Pancreas (tissue), 10 donors: ENCODE data around the gene ZFYVE1. TPM values are rescaled to one million over a fixed set of nuclear protein-coding genes. Genes with fewer than 3 reads are reported as not detected.

Source experiments
- ATAC-seq, 4 donors: fragments of 200-7000 bp; cut with Tn5 transposase; one replicate each; pipeline versions ENCODE4 v1.8.0 to v1.9.1; 2020; ENCODE audit warnings: mild to moderate bottlenecking in 4 of 4, moderate library complexity in 4 of 4
- DNase-seq, 6 donors: peaks; one replicate each; pipeline ENCODE4 v3.0.0-alpha.2; 2020
- FAIRE-seq: peaks from 2 replicates; lab custom pipeline; 2012; peaks lifted over from hg19 to GRCh38; lab: Jason Lieb, UNC
- H3K27ac ChIP-seq, 4 donors: fragments of 200-600 bp; sonication (generic); 1 replicate in 3 of 4; 2 replicates in 1 of 4; pipeline versions ENCODE4 v1.5.0 to v1.8.0; 2020
- H3K27me3 ChIP-seq, 4 donors: fragments of 200-600 bp; one replicate each; pipeline ENCODE4 v1.8.0; 2021
- H3K36me3 ChIP-seq, 3 donors: fragments of 200-600 bp; sonication (generic) in 1 of 3; one replicate each; pipeline versions ENCODE4 v1.5.0 to v1.8.0; 2020 to 2021
- H3K4me1 ChIP-seq, 3 donors: fragments of 200-600 bp; one replicate each; pipeline ENCODE4 v1.8.0; 2021
- H3K4me3 ChIP-seq, 4 donors: fragments of 200-600 bp; sonication (generic) in 2 of 4; one replicate each; pipeline versions ENCODE4 v1.5.0 to v1.8.0; 2020 to 2021
- H3K9me3 ChIP-seq, 4 donors: fragments of 200-600 bp; one replicate each; pipeline ENCODE4 v1.8.0; 2021
- CTCF ChIP-seq, 4 donors: fragments of 200-600 bp; sonication (generic) in 3 of 4; IDR thresholded peaks; one replicate each; pipeline versions ENCODE4 v1.5.0 to v1.8.0; 2021; ENCODE audit warnings: antibody characterized with exemption in 4 of 4
- WGBS, 2 donors: extraction: QIAGEN DNeasy Blood & Tissue Kit; methylation state at CpG; one replicate each; pipeline ENCODE4 v1.1.7; 2013; 5-methylcytosine and 5-hydroxymethylcytosine counted together
- intact Hi-C, 3 donors: fragments of 100-400 bp; cut with DNase I; formaldehyde crosslinking; loops; one replicate each; pipeline versions ENCODE4 v1.11.1 to v1.14.2; 2022
- polyA plus RNA-seq, 2 donors: library from polyadenylated mRNA; stranded (reverse); fragments of 200-250 nt; gene quantifications; one replicate each; pipeline ENCODE4 v1.2.3, GENCODE V29; 2013
- total RNA-seq, 6 donors: library from RNA; stranded (reverse); fragmentation: NEBNext Ultra II Directional in 4 of 6; extraction: Animal tissue kit (Norgen Biotek cat#: 25700) in 4 of 6; gene quantifications; one replicate each; pipeline versions ENCODE4 v1.2.1 to v1.2.4, GENCODE V29; 2021 to 2023
- donor health status: healthy with polysubstance abuse.
- donor health status: DM: no; HTN: no; CAD: no; lungs with moderate emphysema.
- donor health status: DM: no; HTN: no; CAD: no.
- donor health status: control.
- donor health status: control.
- donor health status: Bipolar disorder and iron deficiency.
- donor health status: DM: yes; HTN: yes; CAD: no.
- donor health status: DM: no; HTN: no; CAD: no.
- donor health status: DM: no; HTN: no; CAD: no.
- donor health status: DM: yes; HTN: yes; CAD: no.

The ZFYVE1 gene
- total and polyA plus RNA-seq, 8 donors, result 3.1 to 13.8 (median 6.7) TPM

GRCh38 chr14:72947366-72948160 is 79.3 kb downstream of the ZFYVE1 start:
- H3K36me3 ChIP-seq, result peaks cover 0 to 26% (median 0%) of the 10 kb centered on the region in 3 donors
- FAIRE-seq (no peak), ATAC-seq (no peak), DNase-seq (no peak)
- intact Hi-C loops, result no loop called here
- H3K27me3 ChIP-seq, result no peaks in the 10 kb centered on the region
- no peak for TF ChIP-seq CTCF (IDR thresholded peaks at IDR 0.05)
- no peak overlapping the region for H3K4me3 ChIP-seq
- 87 to 90% methylated on average over 9 of the region's 9 CpGs for WGBS, 2 donors
- no peaks in the 10 kb centered on the region for H3K9me3 ChIP-seq
- H3K27ac ChIP-seq, result no peak overlapping the region
- H3K4me1 ChIP-seq, result no peaks in the 10 kb centered on the region

GRCh38 chr14:72946491-72946890 is 80.4 kb downstream of the ZFYVE1 start:
- Histone ChIP-seq H3K4me3 (no peak overlapping the region), H3K9me3 (no peaks in the 10 kb centered on the region), H3K27me3 (no peaks in the 10 kb centered on the region), H3K4me1 (no peaks in the 10 kb centered on the region), H3K36me3 (peaks cover 0 to 31% (median 0%) of the 10 kb centered on the region in 3 donors), H3K27ac (no peak overlapping the region)
- ATAC-seq (no peak), DNase-seq (no peak), FAIRE-seq (no peak)
- WGBS, 2 donors, result 92 to 94% methylated on average over 8 of the region's 8 CpGs
- intact Hi-C loops, result no loop called here
- TF ChIP-seq CTCF (IDR thresholded peaks at IDR 0.05), result no peak

- H3K27me3 ChIP-seq, result no peaks in the 10 kb centered on the region
- H3K27ac ChIP-seq, result no peak overlapping the region
- no peaks in the 10 kb centered on the region for H3K9me3 ChIP-seq
- no peak overlapping the region for H3K4me3 ChIP-seq
- peaks cover 0 to 31% (median 3%) of the 10 kb centered on the region in 3 donors for H3K36me3 ChIP-seq
- ATAC-seq (no peak), DNase-seq (no peak), FAIRE-seq (no peak)
- intact Hi-C loops, result no loop called here
- H3K4me1 ChIP-seq, result no peaks in the 10 kb centered on the region
- 93 to 96% methylated on average over 13 of the region's 13 CpGs for WGBS, 2 donors
- no peak for TF ChIP-seq CTCF (IDR thresholded peaks at IDR 0.05)
Observed at GRCh38 chr14:72945356-72946027, 81.4 kb downstream of the ZFYVE1 start.

- Histone ChIP-seq H3K27me3 (no peaks in the 10 kb centered on the region), H3K9me3 (no peaks in the 10 kb centered on the region), H3K4me3 (no peak overlapping the region), H3K36me3 (peaks cover 0 to 31% (median 3%) of the 10 kb centered on the region in 3 donors), H3K4me1 (no peaks in the 10 kb centered on the region), H3K27ac (no peak overlapping the region)
- DNase-seq (no peak), ATAC-seq (no peak), FAIRE-seq (no peak)
- 89 to 92% methylated on average over 13 of the region's 13 CpGs for WGBS, 2 donors
- TF ChIP-seq CTCF (IDR thresholded peaks at IDR 0.05), result no peak
- intact Hi-C loops, result no loop called here
Observed at GRCh38 chr14:72943876-72944430, 83.0 kb downstream of the ZFYVE1 start.
